ENCODE results near the gene FCRL5. TPM values are rescaled to one million over a fixed set of nuclear protein-coding genes. Genes with fewer than 3 reads are reported as not detected.

Gene FCRL5
- not detected for total RNA-seq

GRCh38 chr1:157551694-157552693, at the start of gene FCRL5:
Gene FCRL5, minus strand, starts transcription at chr1:157552515. Its CDS starts 153 bp downstream, at chr1:157552362.
- H3K9ac ChIP-seq (ENCODE audit: low read depth in 1 of 3, low read length in 3 of 3): no peak within 1 kb of the TSS
- no peaks in the 10 kb centered on the region for H3K4me1 ChIP-seq (ENCODE audit: control insufficient read depth in 3 of 3, insufficient read depth in 3 of 3, low read length in 3 of 3)
- H3K9me3 ChIP-seq (ENCODE audit: control insufficient read depth in 3 of 3, low read length in 3 of 3): no peaks in the 10 kb centered on the region
- no peaks in the 10 kb centered on the region for H3K27me3 ChIP-seq (ENCODE audit: control insufficient read depth in 3 of 3, insufficient read depth in 3 of 3, low read length in 3 of 3)
- no peak within 1 kb of the TSS for H3K4me3 ChIP-seq (ENCODE audit: low read length in 3 of 3)
- no peak within 1 kb of the TSS for H3K27ac ChIP-seq (ENCODE audit: low read depth, low read length)
- no peaks in the 10 kb centered on the region for H3K36me3 ChIP-seq (ENCODE audit: control insufficient read depth in 3 of 3, insufficient read depth in 3 of 3, low read length in 3 of 3)

- Histone ChIP-seq H3K9ac (ENCODE audit: low read depth in 1 of 3, low read length in 3 of 3) (no peak overlapping the region), H3K27ac (ENCODE audit: low read depth, low read length) (no peak overlapping the region), H3K27me3 (ENCODE audit: control insufficient read depth in 3 of 3, insufficient read depth in 3 of 3, low read length in 3 of 3) (no peaks in the 10 kb centered on the region), H3K4me1 (ENCODE audit: control insufficient read depth in 3 of 3, insufficient read depth in 3 of 3, low read length in 3 of 3) (no peaks in the 10 kb centered on the region), H3K36me3 (ENCODE audit: control insufficient read depth in 3 of 3, insufficient read depth in 3 of 3, low read length in 3 of 3) (no peaks in the 10 kb centered on the region), H3K4me3 (ENCODE audit: low read length in 3 of 3) (no peak overlapping the region), H3K9me3 (ENCODE audit: control insufficient read depth in 3 of 3, low read length in 3 of 3) (no peaks in the 10 kb centered on the region)
Observed at GRCh38 chr1:157600236-157600635, 47.9 kb upstream of the FCRL5 start.

DNA sequence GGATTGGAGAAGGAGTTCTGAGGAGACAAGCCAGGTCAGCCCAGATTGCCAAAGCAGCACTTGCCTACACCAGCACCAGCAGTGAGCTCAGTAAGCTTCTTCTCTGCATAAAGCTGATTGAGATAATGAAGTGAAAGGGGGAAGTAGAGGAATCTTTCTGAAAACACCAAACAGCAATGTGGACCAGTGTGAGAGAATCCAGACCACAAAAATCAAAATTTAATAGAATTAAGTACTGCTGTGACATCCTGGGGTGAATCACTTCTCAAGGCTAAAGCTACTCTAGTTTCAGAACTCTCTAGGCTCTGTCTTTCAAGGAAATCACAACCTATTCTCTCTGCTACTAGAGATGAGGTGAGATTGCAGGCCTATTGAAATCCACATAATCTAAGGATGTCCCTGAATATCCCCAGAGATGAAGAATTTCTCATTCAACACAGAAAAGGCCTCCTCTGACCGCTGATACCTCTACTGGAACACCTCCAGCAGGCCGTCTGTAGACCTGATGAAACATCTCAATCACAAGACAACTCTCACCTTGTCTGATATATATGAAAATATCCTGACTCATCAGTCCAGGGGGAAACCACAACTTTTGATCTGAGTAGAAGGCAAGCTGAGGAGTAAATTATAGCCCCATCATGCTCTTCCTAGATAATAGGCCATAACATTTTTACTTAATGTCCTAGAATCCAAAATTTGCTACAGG, 45.8 kb upstream of the FCRL5 start, which contains the start of gene FCRL4:
TSS of gene FCRL4 (minus strand) at position 127 of the 709 bp plus-strand sequence. CDS start 141 bp downstream, outside the sequence.
- H3K27me3 ChIP-seq (ENCODE audit: control insufficient read depth in 3 of 3, insufficient read depth in 3 of 3, low read length in 3 of 3): no peaks in the 10 kb centered on the region

DNA sequence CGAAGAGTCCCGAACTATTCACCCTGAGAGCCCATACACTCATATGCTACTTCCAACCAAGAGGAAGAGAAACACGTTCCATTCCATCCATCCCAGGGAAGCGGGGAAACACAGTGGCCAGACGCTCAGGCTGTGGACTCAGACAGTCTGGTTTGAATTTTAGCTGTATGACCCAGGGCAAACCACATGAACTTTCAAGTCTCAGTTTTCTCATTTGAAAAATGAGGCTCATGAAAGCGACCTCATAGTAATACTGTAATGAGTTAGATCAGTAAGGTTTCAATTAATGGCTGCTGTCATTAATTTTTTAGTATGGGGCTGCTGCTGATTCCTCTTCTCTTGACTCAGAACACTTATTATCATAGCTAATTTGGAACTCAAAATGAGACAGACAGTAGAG, 44.1 kb upstream of the FCRL5 start:
- H3K27me3 ChIP-seq (ENCODE audit: control insufficient read depth in 3 of 3, insufficient read depth in 3 of 3, low read length in 3 of 3): no peaks in the 10 kb centered on the region
- no peak overlapping the region for H3K9ac ChIP-seq (ENCODE audit: low read depth in 1 of 3, low read length in 3 of 3)
- H3K9me3 ChIP-seq (ENCODE audit: control insufficient read depth in 3 of 3, low read length in 3 of 3): no peaks in the 10 kb centered on the region
- H3K4me3 ChIP-seq (ENCODE audit: low read length in 3 of 3): no peak overlapping the region
- H3K27ac ChIP-seq (ENCODE audit: low read depth, low read length): no peak overlapping the region
- no peaks in the 10 kb centered on the region for H3K4me1 ChIP-seq (ENCODE audit: control insufficient read depth in 3 of 3, insufficient read depth in 3 of 3, low read length in 3 of 3)
- H3K36me3 ChIP-seq (ENCODE audit: control insufficient read depth in 3 of 3, insufficient read depth in 3 of 3, low read length in 3 of 3): no peaks in the 10 kb centered on the region

More for the DNA sequence above, 45.8 kb upstream of the FCRL5 start, which contains the start of gene FCRL4:
- Histone ChIP-seq H3K9ac (ENCODE audit: low read depth in 1 of 3, low read length in 3 of 3) (no peak within 1 kb of the TSS), H3K27ac (ENCODE audit: low read depth, low read length) (no peak within 1 kb of the TSS), H3K9me3 (ENCODE audit: control insufficient read depth in 3 of 3, low read length in 3 of 3) (no peaks in the 10 kb centered on the region), H3K4me1 (ENCODE audit: control insufficient read depth in 3 of 3, insufficient read depth in 3 of 3, low read length in 3 of 3) (no peaks in the 10 kb centered on the region), H3K36me3 (ENCODE audit: control insufficient read depth in 3 of 3, insufficient read depth in 3 of 3, low read length in 3 of 3) (no peaks in the 10 kb centered on the region), H3K4me3 (ENCODE audit: low read length in 3 of 3) (no peak within 1 kb of the TSS)

DNA sequence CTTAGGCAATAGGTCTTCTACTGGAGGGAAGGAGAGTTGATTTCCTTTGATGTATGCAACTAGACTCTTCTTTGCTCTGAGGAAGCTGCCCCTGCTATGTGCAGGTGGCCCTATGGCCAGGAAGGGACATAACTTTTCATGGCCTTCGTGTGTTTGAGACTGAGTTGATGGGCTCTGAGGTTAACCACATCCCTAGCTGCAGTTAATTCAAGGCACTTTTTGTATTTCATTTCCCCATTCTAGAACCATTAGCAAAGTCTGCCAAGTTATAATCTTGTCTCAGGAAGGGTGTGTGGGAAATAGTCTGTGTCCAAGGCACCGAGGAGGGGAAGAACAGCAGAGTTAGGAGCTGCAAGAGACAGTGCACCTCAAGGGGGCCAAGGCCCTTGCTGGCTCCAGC, 43.0 kb upstream of the FCRL5 start:
- H3K27me3 ChIP-seq (ENCODE audit: control insufficient read depth in 3 of 3, insufficient read depth in 3 of 3, low read length in 3 of 3): no peaks in the 10 kb centered on the region
- H3K9ac ChIP-seq (ENCODE audit: low read depth in 1 of 3, low read length in 3 of 3): no peak overlapping the region
- H3K4me1 ChIP-seq (ENCODE audit: control insufficient read depth in 3 of 3, insufficient read depth in 3 of 3, low read length in 3 of 3): no peaks in the 10 kb centered on the region
- no peak overlapping the region for H3K4me3 ChIP-seq (ENCODE audit: low read length in 3 of 3)
- no peaks in the 10 kb centered on the region for H3K9me3 ChIP-seq (ENCODE audit: control insufficient read depth in 3 of 3, low read length in 3 of 3)
- no peak overlapping the region for H3K27ac ChIP-seq (ENCODE audit: low read depth, low read length)
- no peaks in the 10 kb centered on the region for H3K36me3 ChIP-seq (ENCODE audit: control insufficient read depth in 3 of 3, insufficient read depth in 3 of 3, low read length in 3 of 3)

GRCh38 chr1:157585984-157586383, 33.7 kb upstream of the FCRL5 start:
- H3K27ac ChIP-seq (ENCODE audit: low read depth, low read length): no peak overlapping the region
- H3K36me3 ChIP-seq (ENCODE audit: control insufficient read depth in 3 of 3, insufficient read depth in 3 of 3, low read length in 3 of 3): no peaks in the 10 kb centered on the region
- H3K4me3 ChIP-seq (ENCODE audit: low read length in 3 of 3): no peak overlapping the region
- no peak overlapping the region for H3K9ac ChIP-seq (ENCODE audit: low read depth in 1 of 3, low read length in 3 of 3)
- H3K4me1 ChIP-seq (ENCODE audit: control insufficient read depth in 3 of 3, insufficient read depth in 3 of 3, low read length in 3 of 3): no peaks in the 10 kb centered on the region
- no peaks in the 10 kb centered on the region for H3K9me3 ChIP-seq (ENCODE audit: control insufficient read depth in 3 of 3, low read length in 3 of 3)
- peaks cover 4 to 11% (median 6%) of the 10 kb centered on the region in 3 donors for H3K27me3 ChIP-seq (ENCODE audit: control insufficient read depth in 3 of 3, insufficient read depth in 3 of 3, low read length in 3 of 3)

DNA sequence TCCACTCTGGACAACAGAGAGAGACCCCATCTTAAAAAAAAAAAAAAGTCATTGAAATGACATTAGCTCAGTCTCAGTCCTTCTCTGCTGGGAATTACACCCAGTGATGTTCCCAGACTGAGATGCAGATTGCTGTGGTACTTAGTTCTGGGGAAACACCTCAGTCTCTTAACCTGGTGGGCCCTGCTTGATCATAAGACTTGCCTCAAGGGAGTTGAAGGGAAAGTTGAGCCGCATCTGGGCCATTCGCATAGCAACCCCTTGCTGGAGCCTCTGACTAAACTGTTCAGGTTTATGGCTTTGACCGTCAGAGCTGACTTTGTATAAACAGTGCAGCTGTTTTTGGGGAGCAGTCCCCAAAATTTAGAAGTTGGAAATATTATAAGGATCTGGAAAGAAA, 32.2 kb upstream of the FCRL5 start:
- no peaks in the 10 kb centered on the region for H3K4me1 ChIP-seq (ENCODE audit: control insufficient read depth in 3 of 3, insufficient read depth in 3 of 3, low read length in 3 of 3)
- peaks cover 4 to 11% (median 6%) of the 10 kb centered on the region in 3 donors for H3K27me3 ChIP-seq (ENCODE audit: control insufficient read depth in 3 of 3, insufficient read depth in 3 of 3, low read length in 3 of 3)
- no peaks in the 10 kb centered on the region for H3K9me3 ChIP-seq (ENCODE audit: control insufficient read depth in 3 of 3, low read length in 3 of 3)
- no peak overlapping the region for H3K9ac ChIP-seq (ENCODE audit: low read depth in 1 of 3, low read length in 3 of 3)
- H3K4me3 ChIP-seq (ENCODE audit: low read length in 3 of 3): no peak overlapping the region
- H3K27ac ChIP-seq (ENCODE audit: low read depth, low read length): no peak overlapping the region
- no peaks in the 10 kb centered on the region for H3K36me3 ChIP-seq (ENCODE audit: control insufficient read depth in 3 of 3, insufficient read depth in 3 of 3, low read length in 3 of 3)

DNA sequence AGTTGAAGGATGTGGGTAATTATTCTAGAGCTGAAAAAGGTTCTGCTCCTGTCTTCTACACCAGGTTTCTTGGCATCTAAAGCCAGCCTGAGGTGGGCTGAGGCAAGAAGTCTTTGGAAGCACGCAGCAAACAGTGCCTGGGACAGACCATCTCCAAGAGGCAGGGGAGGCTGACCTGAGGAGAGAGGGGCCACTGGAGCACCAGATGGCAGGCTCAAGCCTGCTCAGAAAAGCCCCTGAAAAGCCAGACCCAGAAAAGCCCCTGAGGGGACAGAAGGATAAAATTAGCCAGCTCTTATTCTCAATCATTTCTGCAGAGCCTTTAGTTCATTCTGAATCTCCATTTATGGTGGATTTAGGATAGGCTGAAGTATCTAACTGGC, 28.5 kb upstream of the FCRL5 start:
- no peaks in the 10 kb centered on the region for H3K36me3 ChIP-seq (ENCODE audit: control insufficient read depth in 3 of 3, insufficient read depth in 3 of 3, low read length in 3 of 3)
- H3K9ac ChIP-seq (ENCODE audit: low read depth in 1 of 3, low read length in 3 of 3): no peak overlapping the region
- H3K9me3 ChIP-seq (ENCODE audit: control insufficient read depth in 3 of 3, low read length in 3 of 3): no peaks in the 10 kb centered on the region
- no peaks in the 10 kb centered on the region for H3K4me1 ChIP-seq (ENCODE audit: control insufficient read depth in 3 of 3, insufficient read depth in 3 of 3, low read length in 3 of 3)
- no peak overlapping the region for H3K27ac ChIP-seq (ENCODE audit: low read depth, low read length)
- H3K4me3 ChIP-seq (ENCODE audit: low read length in 3 of 3): no peak overlapping the region
- H3K27me3 ChIP-seq (ENCODE audit: control insufficient read depth in 3 of 3, insufficient read depth in 3 of 3, low read length in 3 of 3): peaks cover 0 to 4% (median 2%) of the 10 kb centered on the region in 3 donors

GRCh38 chr1:157580179-157580827, 28.0 kb upstream of the FCRL5 start:
- no peaks in the 10 kb centered on the region for H3K4me1 ChIP-seq (ENCODE audit: control insufficient read depth in 3 of 3, insufficient read depth in 3 of 3, low read length in 3 of 3)
- H3K27ac ChIP-seq (ENCODE audit: low read depth, low read length): no peak overlapping the region
- no peak overlapping the region for H3K9ac ChIP-seq (ENCODE audit: low read depth in 1 of 3, low read length in 3 of 3)
- no peaks in the 10 kb centered on the region for H3K9me3 ChIP-seq (ENCODE audit: control insufficient read depth in 3 of 3, low read length in 3 of 3)
- no peak overlapping the region for H3K4me3 ChIP-seq (ENCODE audit: low read length in 3 of 3)
- H3K27me3 ChIP-seq (ENCODE audit: control insufficient read depth in 3 of 3, insufficient read depth in 3 of 3, low read length in 3 of 3): peaks cover 0 to 2% (median 0%) of the 10 kb centered on the region in 3 donors
- no peaks in the 10 kb centered on the region for H3K36me3 ChIP-seq (ENCODE audit: control insufficient read depth in 3 of 3, insufficient read depth in 3 of 3, low read length in 3 of 3)

Data from skeletal muscle tissue (tissue), 4 donors.